ENCODE results near the gene STIP1.

The STIP1 gene

GRCh38 chr11:64219755-64220154, 33.8 kb downstream of the STIP1 start:
- peaks cover 8% of the 10 kb centered on the region for H3K36me3 ChIP-seq (replicated peaks)
- TF ChIP-seq CTCF (IDR thresholded peaks at IDR 0.05; ENCODE audit: low read depth, low read length, missing control alignments): no peak
- H3K4me3 ChIP-seq (ENCODE audit: low read depth, low read length): no peak overlapping the region
- H3K27me3 ChIP-seq (replicated peaks): no peaks in the 10 kb centered on the region
- no peak for DNase-seq
- H3K27ac ChIP-seq: no peak overlapping the region
- in situ Hi-C loops (cut with HindIII; ENCODE audit: low pct_ligation_motif_present, low sequenced_read_pairs): no loop called here

GRCh38 chr11:64220271-64220670, 34.3 kb downstream of the STIP1 start:
- no peaks in the 10 kb centered on the region for H3K27me3 ChIP-seq (replicated peaks)
- no peak overlapping the region for H3K4me3 ChIP-seq (ENCODE audit: low read depth, low read length)
- no peak overlapping the region for H3K27ac ChIP-seq
- no peak for DNase-seq
- TF ChIP-seq CTCF (IDR thresholded peaks at IDR 0.05; ENCODE audit: low read depth, low read length, missing control alignments): no peak
- in situ Hi-C loops (cut with HindIII; ENCODE audit: low pct_ligation_motif_present, low sequenced_read_pairs): no loop called here
- H3K36me3 ChIP-seq (replicated peaks): peaks cover 8% of the 10 kb centered on the region

GRCh38 chr11:64220798-64221197, 34.8 kb downstream of the STIP1 start:
- Histone ChIP-seq H3K36me3 (replicated peaks) (peaks cover 8% of the 10 kb centered on the region), H3K27ac (no peak overlapping the region), H3K4me3 (ENCODE audit: low read depth, low read length) (no peak overlapping the region), H3K27me3 (replicated peaks) (no peaks in the 10 kb centered on the region)
- in situ Hi-C loops (cut with HindIII; ENCODE audit: low pct_ligation_motif_present, low sequenced_read_pairs): no loop called here
- no peak for DNase-seq
- TF ChIP-seq CTCF (IDR thresholded peaks at IDR 0.05; ENCODE audit: low read depth, low read length, missing control alignments): no peak

GRCh38 chr11:64222651-64223000, 36.7 kb downstream of the STIP1 start:
- Histone ChIP-seq H3K4me3 (ENCODE audit: low read depth, low read length) (no peak overlapping the region), H3K36me3 (replicated peaks) (peaks cover 8% of the 10 kb centered on the region), H3K27ac (no peak overlapping the region), H3K27me3 (replicated peaks) (no peaks in the 10 kb centered on the region)
- TF ChIP-seq CTCF (IDR thresholded peaks at IDR 0.05; ENCODE audit: low read depth, low read length, missing control alignments): no peak
- in situ Hi-C loops (cut with HindIII; ENCODE audit: low pct_ligation_motif_present, low sequenced_read_pairs): no loop called here
- DNase-seq: no peak

- no peaks in the 10 kb centered on the region for H3K27me3 ChIP-seq (replicated peaks)
- H3K36me3 ChIP-seq (replicated peaks): peaks cover 8% of the 10 kb centered on the region
- no peak for DNase-seq
- H3K27ac ChIP-seq: no peak overlapping the region
- no peak overlapping the region for H3K4me3 ChIP-seq (ENCODE audit: low read depth, low read length)
- in situ Hi-C loops (cut with HindIII; ENCODE audit: low pct_ligation_motif_present, low sequenced_read_pairs): no loop called here
- TF ChIP-seq CTCF (IDR thresholded peaks at IDR 0.05; ENCODE audit: low read depth, low read length, missing control alignments): no peak
Measured at GRCh38 chr11:64223001-64223651, 37.2 kb downstream of the STIP1 start.
